Astrocyte (in vitro differentiated cells and primary cell): Measurements from ENCODE around the gene ADM5. TPM values are rescaled to one million over a fixed set of nuclear protein-coding genes. Genes with fewer than 3 reads are reported as not detected.

Experiments used
- DNase-seq: peaks from one replicate; pipeline ENCODE4 v3.0.0-alpha.2; 2010; ENCODE audit warnings: low read depth
- FAIRE-seq: peaks from 2 replicates; lab custom pipeline; 2011; peaks lifted over from hg19 to GRCh38; lab: Jason Lieb, UNC
- H2AFZ ChIP-seq: 2 replicates; pipeline ENCODE4 v1.6.0; 2012; ENCODE audit warnings: low read depth, low read length, inconsistent platforms
- H3K27ac ChIP-seq: 2 replicates; pipeline ENCODE4 v1.5.1; 2011; ENCODE audit warnings: low read depth, low read length, inconsistent platforms
- H3K27me3 ChIP-seq: 2 replicates; pipeline ENCODE4 v1.6.0; 2011; ENCODE audit warnings: low read length, inconsistent platforms; ENCODE audit not compliant: insufficient read depth
- H3K36me3 ChIP-seq: 2 replicates; pipeline ENCODE4 v1.5.1; 2011; ENCODE audit warnings: low read length, inconsistent platforms; ENCODE audit not compliant: insufficient read depth
- H3K4me1 ChIP-seq: 2 replicates; pipeline ENCODE4 v1.5.1; 2011; ENCODE audit warnings: low read length, inconsistent platforms; ENCODE audit not compliant: insufficient read depth
- H3K4me2 ChIP-seq: 2 replicates; pipeline ENCODE4 v1.6.0; 2012; ENCODE audit warnings: low read length, inconsistent platforms
- H3K4me3 ChIP-seq: 2 replicates; pipeline ENCODE4 v1.5.1; 2011; ENCODE audit warnings: low read depth, mild to moderate bottlenecking, low read length, inconsistent platforms; ENCODE audit not compliant: insufficient read depth
- H3K79me2 ChIP-seq: 2 replicates; pipeline ENCODE4 v1.6.0; 2012; ENCODE audit warnings: mild to moderate bottlenecking, low read length, inconsistent platforms; ENCODE audit not compliant: insufficient read depth
- H3K9ac ChIP-seq: 2 replicates; pipeline ENCODE4 v1.6.0; 2012; ENCODE audit warnings: mild to moderate bottlenecking, low read length, inconsistent platforms
- H3K9me3 ChIP-seq: 2 replicates; pipeline ENCODE4 v1.5.1; 2012; ENCODE audit warnings: low read depth, mild to moderate bottlenecking, low read length, inconsistent platforms; ENCODE audit not compliant: insufficient read depth
- H4K20me1 ChIP-seq: 2 replicates; pipeline ENCODE4 v1.6.0; 2012; ENCODE audit warnings: low read length, inconsistent platforms; ENCODE audit not compliant: insufficient read depth
- H3K27ac Mint-ChIP-seq: one replicate; pipeline ENCODE4 v1.8.0; 2021; ENCODE audit warnings: mild to moderate bottlenecking, mixed read lengths; ENCODE audit not compliant: unreplicated experiment
- H3K27me3 Mint-ChIP-seq: one replicate; pipeline ENCODE4 v1.8.0; 2021; ENCODE audit warnings: low read depth, mixed read lengths; ENCODE audit not compliant: unreplicated experiment
- H3K36me3 Mint-ChIP-seq: one replicate; pipeline ENCODE4 v1.8.0; 2021; ENCODE audit warnings: low read depth, mixed read lengths; ENCODE audit not compliant: unreplicated experiment
- H3K4me1 Mint-ChIP-seq: one replicate; pipeline ENCODE4 v1.8.0; 2021; ENCODE audit warnings: low read depth, mixed read lengths; ENCODE audit not compliant: unreplicated experiment
- H3K4me3 Mint-ChIP-seq: one replicate; pipeline ENCODE4 v1.8.0; 2021; ENCODE audit warnings: mild to moderate bottlenecking, moderate library complexity, mixed read lengths; ENCODE audit not compliant: unreplicated experiment
- H3K9me3 Mint-ChIP-seq: one replicate; pipeline ENCODE4 v1.8.0; 2021; ENCODE audit warnings: mild to moderate bottlenecking, mixed read lengths; ENCODE audit not compliant: unreplicated experiment
- CTCF ChIP-seq: IDR thresholded peaks from 2 replicates; pipeline ENCODE4 v1.5.1; 2011; ENCODE audit warnings: low read depth, mild to moderate bottlenecking, inconsistent platforms, low read length, moderate library complexity; ENCODE audit not compliant: insufficient read depth
- EZH2 ChIP-seq: IDR thresholded peaks from 2 replicates; pipeline ENCODE4 v1.6.1; 2012; ENCODE audit warnings: mild to moderate bottlenecking, low read length, inconsistent platforms; ENCODE audit not compliant: insufficient read depth
- total RNA-seq: library from RNA; stranded (reverse); gene quantifications from 2 replicates; pipeline ENCODE4 v1.2.1, GENCODE V29; 2021

ADM5 gene
- total RNA-seq, 1 donor from 2014 or later = 1.6 TPM

DNA sequence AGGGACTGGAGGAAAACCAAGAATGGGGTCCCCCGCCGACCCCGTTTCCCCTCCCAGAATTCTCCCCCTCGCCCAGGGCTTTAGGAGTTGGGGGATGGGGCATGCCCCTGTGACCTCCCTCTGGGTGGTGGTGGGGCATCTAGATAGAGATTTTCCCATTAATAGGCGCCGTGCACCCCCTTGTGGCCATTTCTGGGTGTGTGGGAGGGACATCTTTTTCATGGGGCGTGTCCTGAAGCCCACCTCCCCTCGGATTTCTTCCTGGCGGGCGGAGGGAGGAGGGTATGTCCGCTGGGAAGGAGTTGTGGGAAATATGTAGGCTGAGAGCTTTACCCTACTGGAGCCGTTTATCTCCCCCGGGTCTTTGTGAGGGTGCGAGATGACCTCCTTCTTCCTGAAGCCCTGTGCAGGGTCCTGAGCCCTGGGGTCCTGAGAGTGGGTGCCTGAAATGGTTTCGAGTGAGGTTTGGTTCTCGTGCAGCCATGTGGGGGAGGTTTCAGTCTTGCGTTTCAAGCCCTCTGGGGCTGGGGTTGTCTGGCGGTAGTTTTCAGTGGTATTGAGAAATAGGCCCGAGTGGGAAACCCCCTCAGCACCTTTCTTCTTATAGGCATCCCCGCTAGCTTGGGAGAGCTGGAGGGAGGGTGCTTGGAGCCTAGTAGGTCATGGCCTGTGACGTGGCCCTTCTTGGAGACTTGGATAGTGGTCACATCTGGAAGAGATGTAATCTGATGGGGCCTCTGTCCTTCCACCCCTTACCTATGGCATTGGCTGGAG is 11.3 kb upstream of the ADM5 start:
- H3K9ac ChIP-seq = peak overlapping the region; percentile 93
- peak overlapping the region; percentile 88 for H3K4me3 ChIP-seq
- peak overlapping the region; percentile 87 for H3K27ac ChIP-seq
- Mint-ChIP-seq H3K27ac (peak overlapping the region; percentile 88), H3K4me1 (peaks cover 6% of the 10 kb centered on the region), H3K27me3 (no peaks in the 10 kb centered on the region), H3K4me3 (peak overlapping the region; percentile 88), H3K36me3 (peaks cover 9% of the 10 kb centered on the region), H3K9me3 (no peaks in the 10 kb centered on the region)
- H3K36me3 ChIP-seq = peaks cover 8% of the 10 kb centered on the region
- peaks cover 53% of the 10 kb centered on the region for H3K79me2 ChIP-seq
- peaks cover 18% of the 10 kb centered on the region for H3K4me1 ChIP-seq
- DNase-seq = peak; percentile 16
- no peak overlapping the region for H2AFZ ChIP-seq
- FAIRE-seq = no peak
- H3K27me3 ChIP-seq = no peaks in the 10 kb centered on the region
- peak overlapping the region; percentile 93 for H3K4me2 ChIP-seq
- peak; percentile 59 for TF ChIP-seq CTCF
- TF ChIP-seq EZH2 = no peak
- H3K9me3 ChIP-seq = no peaks in the 10 kb centered on the region
- peaks cover 50% of the 10 kb centered on the region for H4K20me1 ChIP-seq

- peak overlapping the region; percentile 93 for H3K4me2 ChIP-seq
- no peak for FAIRE-seq
- H3K4me3 ChIP-seq = no peak overlapping the region
Measured at GRCh38 chr19:49678985-49679770, 10.2 kb upstream of the ADM5 start.

More at GRCh38 chr19:49678985-49679770, 10.2 kb upstream of the ADM5 start:
- DNase-seq = no peak
- H3K27ac ChIP-seq = no peak overlapping the region
- H2AFZ ChIP-seq = no peak overlapping the region
- peaks cover 18% of the 10 kb centered on the region for H3K4me1 ChIP-seq
- peaks cover 59% of the 10 kb centered on the region for H4K20me1 ChIP-seq
- H3K9ac ChIP-seq = no peak overlapping the region
- peaks cover 6% of the 10 kb centered on the region for H3K4me1 Mint-ChIP-seq
- H3K79me2 ChIP-seq = peaks cover 57% of the 10 kb centered on the region
- H3K4me3 Mint-ChIP-seq = peak overlapping the region; percentile 88
- TF ChIP-seq CTCF (no peak), EZH2 (no peak)
- no peak overlapping the region for H3K27ac Mint-ChIP-seq
- no peaks in the 10 kb centered on the region for H3K9me3 Mint-ChIP-seq
- peaks cover 10% of the 10 kb centered on the region for H3K36me3 ChIP-seq
- no peaks in the 10 kb centered on the region for H3K27me3 ChIP-seq
- H3K27me3 Mint-ChIP-seq = no peaks in the 10 kb centered on the region
- peaks cover 9% of the 10 kb centered on the region for H3K36me3 Mint-ChIP-seq
- H3K9me3 ChIP-seq = no peaks in the 10 kb centered on the region
